Small intestine (tissue), 7 donors: ENCODE data around the gene NID2. TPM values are rescaled to one million over a fixed set of nuclear protein-coding genes. Genes with fewer than 3 reads are reported as not detected.

ENCODE experiments used
- DNase-seq, 2 donors: peaks; one replicate each; pipeline versions ENCODE4 v3.0.0 to v3.0.0-alpha.2; 2013
- FAIRE-seq: peaks from 2 replicates; lab custom pipeline; 2012; peaks lifted over from hg19 to GRCh38; lab: Jason Lieb, UNC
- H3K27ac ChIP-seq, 3 donors: one replicate each; pipeline ENCODE4 v1.5.1; 2013; ENCODE audit warnings: low read length in 2 of 3, mild to moderate bottlenecking in 2 of 3, control low read depth in 1 of 3, inconsistent platforms in 1 of 3, low read depth in 1 of 3, moderate library complexity in 1 of 3
- H3K27me3 ChIP-seq, 3 donors: one replicate each; pipeline ENCODE4 v1.6.1; 2013; ENCODE audit warnings: low read length in 3 of 3, inconsistent platforms in 1 of 3; ENCODE audit not compliant: control insufficient read depth in 3 of 3, insufficient read depth in 3 of 3
- H3K36me3 ChIP-seq, 3 donors: one replicate each; pipeline ENCODE4 v1.6.1; 2013; ENCODE audit warnings: low read length in 3 of 3, inconsistent platforms in 1 of 3, low read depth in 1 of 3, mild to moderate bottlenecking in 1 of 3, moderate library complexity in 1 of 3; ENCODE audit not compliant: control insufficient read depth in 3 of 3, insufficient read depth in 2 of 3
- H3K4me1 ChIP-seq, 3 donors: one replicate each; pipeline ENCODE4 v1.6.1; 2013; ENCODE audit warnings: low read length in 2 of 3, inconsistent platforms in 1 of 3, low read depth in 1 of 3, mild to moderate bottlenecking in 1 of 3, moderate library complexity in 1 of 3; ENCODE audit not compliant: control insufficient read depth in 3 of 3, insufficient read depth in 2 of 3
- H3K4me3 ChIP-seq, 3 donors: one replicate each; pipeline ENCODE4 v1.5.1; 2013; ENCODE audit warnings: low read length in 3 of 3, control low read depth in 1 of 3, inconsistent platforms in 1 of 3, low read depth in 1 of 3, mild to moderate bottlenecking in 1 of 3, moderate library complexity in 1 of 3
- H3K9me3 ChIP-seq, 2 donors: one replicate each; pipeline ENCODE4 v1.6.1; 2013; ENCODE audit warnings: low read depth in 1 of 2, low read length in 1 of 2; ENCODE audit not compliant: control insufficient read depth in 2 of 2, insufficient read depth in 1 of 2
- WGBS, 3 donors: extraction: QIAGEN DNeasy Blood & Tissue Kit; methylation state at CpG; one replicate each; pipeline ENCODE4 v1.1.7; 2013; 5-methylcytosine and 5-hydroxymethylcytosine counted together
- polyA plus RNA-seq, 4 donors: library from polyadenylated mRNA; stranded (reverse) in 3 of 4; unstranded in 1 of 4; fragments of 200-250 nt in 3 of 4; fragments of 120-200 nt in 1 of 4; gene quantifications; one replicate each; pipeline versions ENCODE4 v1.2.1 to v1.2.3, GENCODE V29; 2013
- donor health status: healthy with polysubstance abuse.
- donor health status: control.
- donor health status: control.
- donor health status: Bipolar disorder and iron deficiency.
- donor health status: healthy.

NID2 gene
- polyA plus RNA-seq, 4 donors = 2.2 to 18.2 (median 3.6) TPM

DNA sequence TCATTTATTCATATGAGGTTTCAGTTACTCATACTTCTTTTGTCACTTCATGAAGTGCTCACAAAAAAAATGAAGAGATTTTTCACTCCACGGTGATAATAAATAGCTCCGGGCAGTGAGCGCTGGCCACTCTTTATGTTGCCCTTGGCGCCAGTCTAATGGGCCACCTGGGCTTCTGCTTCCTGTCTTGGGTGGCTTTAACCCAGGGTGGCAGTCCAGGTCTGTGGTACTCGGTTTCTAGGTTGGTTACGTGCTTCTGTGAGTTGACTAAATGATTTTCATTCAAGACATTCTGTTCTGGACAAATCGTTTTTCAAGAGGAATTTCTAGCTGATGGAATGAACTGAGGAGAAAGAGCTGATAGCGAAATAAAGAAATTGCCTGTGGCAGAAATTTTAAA lies 34.6 kb upstream of the NID2 start:
- Histone ChIP-seq H3K4me3 (no peak overlapping the region), H3K9me3 (no peaks in the 10 kb centered on the region), H3K27me3 (peaks cover 0 to 2% (median 0%) of the 10 kb centered on the region in 3 donors), H3K27ac (no peak overlapping the region), H3K4me1 (no peaks in the 10 kb centered on the region), H3K36me3 (no peaks in the 10 kb centered on the region)
- FAIRE-seq (no peak), DNase-seq (no peak)
- 85 to 88% (median 86%) methylated on average over 8 of the region's 8 CpGs for WGBS, 3 donors

DNA sequence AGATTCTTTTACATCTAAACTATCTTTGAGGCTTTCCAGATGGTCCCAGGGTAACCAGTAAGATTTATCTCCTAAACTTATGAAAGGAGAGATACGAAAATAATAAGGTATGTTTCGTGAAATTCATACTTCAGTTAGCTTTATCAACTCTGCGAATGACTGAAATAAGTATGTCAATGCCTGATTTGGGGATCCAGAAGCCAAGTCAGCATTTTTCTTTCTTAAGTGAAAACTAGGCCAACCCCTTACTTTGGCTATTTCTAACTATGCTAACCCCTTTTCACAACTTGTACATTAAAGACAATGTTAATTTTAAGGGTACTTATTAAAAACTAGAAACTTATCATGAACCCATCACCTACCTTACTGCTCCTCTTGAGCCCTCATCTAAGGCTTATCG lies 26.9 kb upstream of the NID2 start:
- no peaks in the 10 kb centered on the region for H3K9me3 ChIP-seq
- H3K4me1 ChIP-seq = no peaks in the 10 kb centered on the region
- 89 to 95% (median 89%) methylated on average over 4 of the region's 4 CpGs for WGBS, 3 donors
- FAIRE-seq = no peak
- no peak overlapping the region for H3K27ac ChIP-seq
- H3K4me3 ChIP-seq = no peak overlapping the region
- no peaks in the 10 kb centered on the region for H3K36me3 ChIP-seq
- peaks cover 0 to 3% (median 0%) of the 10 kb centered on the region in 3 donors for H3K27me3 ChIP-seq
- no peak for DNase-seq

DNA sequence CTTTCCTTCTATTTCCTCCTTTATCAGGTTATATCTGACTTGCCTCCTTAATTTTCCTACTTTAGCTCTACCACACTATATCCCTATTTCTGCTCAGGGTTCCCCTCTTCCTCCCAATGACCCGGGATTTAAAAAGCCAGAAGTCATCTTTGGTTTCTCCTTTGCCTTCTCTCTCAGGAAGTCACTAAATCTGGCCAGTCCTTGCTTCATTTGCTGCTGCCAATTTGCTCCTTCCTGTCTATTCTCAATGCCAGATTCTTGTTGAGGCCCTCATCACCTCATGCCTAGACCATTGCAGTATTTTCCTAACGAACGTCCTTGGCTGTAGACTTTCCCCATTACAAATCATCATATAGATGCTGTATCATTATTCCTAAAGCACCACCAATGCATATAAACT lies 26.5 kb upstream of the NID2 start:
- FAIRE-seq (no peak), DNase-seq (no peak)
- Histone ChIP-seq H3K27me3 (peaks cover 0 to 4% (median 0%) of the 10 kb centered on the region in 3 donors), H3K4me3 (no peak overlapping the region), H3K36me3 (no peaks in the 10 kb centered on the region), H3K4me1 (no peaks in the 10 kb centered on the region), H3K9me3 (no peaks in the 10 kb centered on the region), H3K27ac (no peak overlapping the region)
- WGBS, 3 donors = 75 to 81% (median 77%) methylated on average over 3 of the region's 3 CpGs

DNA sequence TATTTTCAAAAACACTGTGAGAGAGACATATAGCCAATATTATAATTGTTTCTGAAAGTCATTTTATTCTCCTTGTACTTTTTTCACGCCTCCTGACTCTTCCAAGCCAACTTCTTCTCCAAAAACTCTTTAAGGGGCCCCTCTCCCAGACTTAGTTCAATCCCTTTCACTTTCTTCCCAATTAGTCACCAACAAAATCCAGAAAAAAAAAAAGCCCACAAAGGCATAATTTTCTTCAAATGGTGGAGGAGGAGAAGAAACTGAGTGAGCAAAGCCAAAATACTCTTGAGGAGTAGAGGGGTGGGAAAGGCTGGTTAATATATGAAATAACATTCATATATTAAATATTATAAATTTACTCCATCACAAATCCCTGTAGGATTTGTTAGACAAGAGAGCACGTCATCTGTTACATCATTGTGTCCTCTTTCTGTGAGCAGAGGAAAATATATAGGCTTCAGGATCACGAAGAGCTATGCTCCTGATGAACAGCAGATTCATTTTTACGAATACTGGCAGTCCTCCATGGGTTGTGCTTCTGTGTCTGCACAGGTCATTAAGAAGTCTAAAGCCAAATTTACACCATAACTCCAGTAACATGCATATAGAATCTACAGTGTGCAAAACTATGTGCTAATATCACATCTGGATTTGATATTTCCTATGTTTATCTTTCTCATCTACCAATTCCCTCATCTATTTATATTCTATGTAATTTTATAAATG lies 25.9 kb upstream of the NID2 start:
- Histone ChIP-seq H3K9me3 (no peaks in the 10 kb centered on the region), H3K4me3 (no peak overlapping the region), H3K36me3 (no peaks in the 10 kb centered on the region), H3K27ac (no peak overlapping the region), H3K4me1 (no peaks in the 10 kb centered on the region), H3K27me3 (peaks cover 0 to 4% (median 0%) of the 10 kb centered on the region in 3 donors)
- WGBS, 3 donors = 58 to 61% (median 60%) methylated on average over 4 of the region's 4 CpGs
- FAIRE-seq (no peak), DNase-seq (no peak)

DNA sequence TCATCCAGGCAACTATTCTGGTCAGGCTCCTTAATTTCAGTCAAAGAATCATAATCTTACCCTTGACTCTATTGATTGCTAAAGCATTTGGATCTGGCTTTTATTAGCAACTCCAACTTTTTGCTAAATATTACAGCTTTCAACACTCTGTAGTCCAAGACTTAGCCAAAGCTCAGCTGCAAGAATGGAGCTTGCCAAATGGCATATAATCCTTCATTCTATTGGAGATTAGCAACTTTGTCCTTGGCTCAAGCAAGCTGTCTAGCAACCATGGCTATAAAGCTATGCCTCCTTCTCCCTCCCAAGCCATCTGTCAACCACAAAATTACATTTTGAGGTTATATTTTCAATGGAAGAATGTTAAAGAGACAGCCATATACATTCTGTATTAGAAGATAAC lies 23.1 kb upstream of the NID2 start:
- Histone ChIP-seq H3K9me3 (no peaks in the 10 kb centered on the region), H3K27me3 (peaks cover 0 to 4% (median 0%) of the 10 kb centered on the region in 3 donors), H3K4me3 (no peak overlapping the region), H3K4me1 (peaks cover 0 to 3% (median 0%) of the 10 kb centered on the region in 3 donors), H3K36me3 (no peaks in the 10 kb centered on the region), H3K27ac (no peak overlapping the region)
- FAIRE-seq (no peak), DNase-seq (no peak)

DNA sequence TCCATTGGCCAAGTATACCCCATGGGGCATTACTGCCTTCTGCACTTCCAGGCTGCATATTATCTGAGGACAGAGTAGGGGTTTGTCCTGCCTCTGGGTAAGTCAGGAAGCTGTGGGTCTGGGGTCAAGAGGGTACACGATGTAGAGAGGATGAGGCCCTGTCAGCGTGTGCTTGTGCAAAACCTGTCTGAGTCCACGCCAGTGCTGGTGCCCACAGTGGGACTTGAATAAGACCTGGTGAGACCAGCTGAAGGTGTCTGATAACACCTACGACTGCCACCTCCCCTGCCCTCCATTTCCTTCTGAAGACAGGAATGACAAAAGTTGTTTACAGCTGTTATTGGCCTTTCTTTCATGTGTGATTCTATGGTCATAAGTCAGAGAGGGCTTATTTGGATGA lies 22.1 kb upstream of the NID2 start:
- WGBS, 3 donors = 65 to 79% (median 74%) methylated on average over 4 of the region's 4 CpGs
- FAIRE-seq (no peak), DNase-seq (no peak)
- Histone ChIP-seq H3K9me3 (no peaks in the 10 kb centered on the region), H3K36me3 (no peaks in the 10 kb centered on the region), H3K27me3 (peaks cover 0 to 4% (median 0%) of the 10 kb centered on the region in 3 donors), H3K27ac (no peak overlapping the region), H3K4me1 (peaks cover 0 to 3% (median 0%) of the 10 kb centered on the region in 3 donors), H3K4me3 (no peak overlapping the region)

DNA sequence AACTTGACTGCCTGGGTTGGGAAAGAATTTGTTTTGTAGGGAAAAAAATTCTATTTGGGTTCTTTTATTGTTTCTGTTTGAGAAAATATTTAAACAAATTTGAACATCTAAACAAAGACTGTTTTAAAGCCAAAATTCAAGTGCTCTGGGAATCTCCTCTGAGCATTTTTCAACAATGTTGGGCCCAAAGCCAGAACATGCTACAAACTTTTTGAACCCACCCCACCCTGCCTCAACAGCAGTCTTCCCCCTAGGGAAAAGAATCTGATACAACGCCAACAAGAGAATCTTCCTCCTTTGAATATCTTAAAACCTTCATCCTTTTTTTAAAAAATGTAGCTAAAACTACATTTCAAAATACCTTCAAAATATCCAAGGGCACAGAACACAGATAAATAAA lies 20.4 kb upstream of the NID2 start:
- no peak overlapping the region for H3K27ac ChIP-seq
- H3K4me1 ChIP-seq = peaks cover 0 to 3% (median 0%) of the 10 kb centered on the region in 3 donors
- DNase-seq (peak in 1 of 2 donors; percentile 11), FAIRE-seq (no peak)
- 68 to 87% (median 83%) methylated on average over 1 of the region's 1 CpG for WGBS, 3 donors
- H3K4me3 ChIP-seq = no peak overlapping the region
- H3K9me3 ChIP-seq = peaks cover 0 to 4% of the 10 kb centered on the region in 2 donors
- H3K27me3 ChIP-seq = peaks cover 0 to 4% (median 0%) of the 10 kb centered on the region in 3 donors
- H3K36me3 ChIP-seq = no peaks in the 10 kb centered on the region

DNA sequence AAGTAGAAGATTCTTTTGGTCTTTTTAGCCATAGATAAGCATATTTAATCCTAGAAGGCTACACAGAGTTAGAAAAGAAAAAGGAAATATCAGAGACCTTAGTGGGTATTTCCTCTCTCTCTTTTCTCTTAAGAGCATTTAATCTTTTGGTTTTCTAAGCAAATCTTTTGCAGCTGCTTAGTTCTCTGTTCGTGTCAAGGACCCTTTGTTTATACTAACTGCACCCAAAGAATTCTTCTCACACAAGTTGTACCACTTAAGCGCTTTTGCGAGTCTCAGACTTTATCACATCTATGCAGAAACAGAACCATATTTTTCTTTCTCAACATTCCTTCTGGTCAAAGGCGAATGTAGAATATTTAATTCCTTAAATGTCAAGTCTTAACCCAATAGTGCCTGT lies 17.9 kb upstream of the NID2 start:
- Histone ChIP-seq H3K27ac (no peak overlapping the region), H3K4me3 (no peak overlapping the region), H3K36me3 (no peaks in the 10 kb centered on the region), H3K4me1 (peaks cover 0 to 3% (median 0%) of the 10 kb centered on the region in 3 donors), H3K9me3 (peaks cover 0 to 4% of the 10 kb centered on the region in 2 donors), H3K27me3 (peaks cover 0 to 4% (median 0%) of the 10 kb centered on the region in 3 donors)
- 56 to 61% (median 60%) methylated on average over 4 of the region's 4 CpGs for WGBS, 3 donors
- no peak for DNase-seq
- FAIRE-seq = no peak

DNA sequence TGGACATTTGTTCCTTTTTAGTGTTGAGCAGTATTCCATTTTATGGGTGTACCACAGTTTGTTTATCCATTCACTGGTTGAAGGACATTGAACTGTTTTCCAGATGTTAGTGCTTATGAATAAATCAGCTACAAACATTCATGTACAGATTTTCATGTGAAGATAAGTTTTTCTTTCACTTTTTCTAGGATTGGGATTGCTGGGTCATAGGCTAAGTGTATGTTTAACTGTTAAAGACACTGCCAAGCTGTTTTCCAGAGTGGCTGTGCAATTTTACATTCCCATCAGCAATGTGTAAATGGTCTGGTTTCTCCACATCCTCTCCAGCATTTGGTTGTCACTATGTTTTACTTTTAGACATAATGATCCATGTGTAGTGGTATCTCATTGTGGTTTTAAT lies 14.0 kb upstream of the NID2 start:
- no peaks in the 10 kb centered on the region for H3K27me3 ChIP-seq
- DNase-seq (no peak), FAIRE-seq (no peak)
- no peaks in the 10 kb centered on the region for H3K4me1 ChIP-seq
- H3K4me3 ChIP-seq = no peak overlapping the region
- no peaks in the 10 kb centered on the region for H3K36me3 ChIP-seq
- peaks cover 0 to 4% of the 10 kb centered on the region in 2 donors for H3K9me3 ChIP-seq
- no peak overlapping the region for H3K27ac ChIP-seq
